Measurements from ENCODE around the gene ENTPD6.

ENTPD6 gene

DNA sequence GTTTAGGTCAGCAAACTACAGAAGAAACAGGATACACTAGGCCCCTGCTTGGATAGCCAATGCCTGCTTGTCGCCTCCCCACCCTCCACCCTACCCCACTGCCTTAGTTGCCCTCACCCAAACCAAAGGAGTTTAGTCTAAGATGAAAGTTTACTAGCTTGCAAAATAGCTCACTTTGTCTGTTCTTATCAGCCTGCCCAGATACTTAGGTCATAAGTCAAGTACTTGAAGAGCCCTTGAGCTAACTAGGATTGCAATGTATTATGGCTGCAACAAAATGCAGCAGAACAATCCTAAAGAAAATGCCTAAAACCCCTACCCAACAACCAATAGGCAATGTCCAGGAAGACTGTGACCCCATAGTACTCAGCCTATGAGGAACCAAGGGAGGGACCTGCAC is 7.3 kb upstream of the ENTPD6 start:
- DNase-seq (ENCODE audit: low spot score): no peak

DNA sequence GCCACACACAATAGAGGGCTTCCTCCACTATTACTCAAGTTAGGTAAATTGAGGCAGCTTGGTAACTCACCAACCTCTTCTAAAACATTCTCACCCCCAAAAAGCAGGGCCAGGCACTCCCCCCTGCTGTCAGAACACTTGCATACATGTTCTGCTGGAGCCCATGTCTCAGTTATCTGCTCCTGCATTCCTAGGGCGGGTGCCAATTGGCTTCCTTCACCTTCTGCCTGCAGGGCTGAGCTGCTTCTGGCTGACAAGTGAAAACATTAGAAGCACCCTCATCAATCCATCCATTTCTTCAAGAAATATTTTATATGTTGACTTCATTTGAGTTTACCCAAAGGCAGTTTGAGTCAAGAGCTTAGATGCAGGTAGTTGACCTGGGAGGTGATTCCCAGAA is 4.5 kb upstream of the ENTPD6 start:
- no peak for DNase-seq (ENCODE audit: low spot score)

- no peak for DNase-seq (ENCODE audit: low spot score)
Measured at GRCh38 chr20:25191689-25192088, 3.8 kb upstream of the ENTPD6 start.

GRCh38 chr20:25193843-25194242 is 1.7 kb upstream of the ENTPD6 start:
- no peak for DNase-seq (ENCODE audit: low spot score)

DNA sequence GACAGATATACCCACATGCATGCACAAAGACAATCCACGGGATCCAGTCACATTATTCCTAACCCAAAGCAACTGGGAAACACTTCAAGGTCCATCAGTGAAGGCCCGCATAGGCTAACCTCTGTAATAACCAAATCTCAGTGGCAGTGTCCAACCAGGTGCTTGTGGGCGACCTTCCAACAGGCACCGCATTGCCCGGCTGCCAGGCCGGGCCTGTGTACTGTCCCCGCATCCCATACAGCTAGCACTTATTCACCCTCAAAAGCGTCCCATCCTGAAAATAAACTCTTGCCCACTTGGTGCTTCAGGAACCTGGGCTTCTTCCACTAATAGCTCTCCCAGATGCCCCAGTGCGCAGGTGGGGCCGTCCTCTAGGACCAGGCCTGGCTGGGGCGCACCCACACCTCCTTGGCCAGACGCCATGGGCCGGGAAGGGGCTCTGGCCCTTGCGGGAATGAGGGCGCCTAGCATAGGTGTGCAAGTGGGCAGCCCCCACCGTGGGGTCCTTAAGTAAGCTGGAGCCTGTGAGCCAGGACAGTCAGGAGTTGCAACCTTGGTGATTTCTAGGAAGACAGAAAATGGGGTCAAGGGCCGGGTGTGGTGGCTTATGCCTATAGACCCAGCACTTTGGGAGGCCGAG is 1.1 kb upstream of the ENTPD6 start:
- DNase-seq (ENCODE audit: low spot score): no peak

DNA sequence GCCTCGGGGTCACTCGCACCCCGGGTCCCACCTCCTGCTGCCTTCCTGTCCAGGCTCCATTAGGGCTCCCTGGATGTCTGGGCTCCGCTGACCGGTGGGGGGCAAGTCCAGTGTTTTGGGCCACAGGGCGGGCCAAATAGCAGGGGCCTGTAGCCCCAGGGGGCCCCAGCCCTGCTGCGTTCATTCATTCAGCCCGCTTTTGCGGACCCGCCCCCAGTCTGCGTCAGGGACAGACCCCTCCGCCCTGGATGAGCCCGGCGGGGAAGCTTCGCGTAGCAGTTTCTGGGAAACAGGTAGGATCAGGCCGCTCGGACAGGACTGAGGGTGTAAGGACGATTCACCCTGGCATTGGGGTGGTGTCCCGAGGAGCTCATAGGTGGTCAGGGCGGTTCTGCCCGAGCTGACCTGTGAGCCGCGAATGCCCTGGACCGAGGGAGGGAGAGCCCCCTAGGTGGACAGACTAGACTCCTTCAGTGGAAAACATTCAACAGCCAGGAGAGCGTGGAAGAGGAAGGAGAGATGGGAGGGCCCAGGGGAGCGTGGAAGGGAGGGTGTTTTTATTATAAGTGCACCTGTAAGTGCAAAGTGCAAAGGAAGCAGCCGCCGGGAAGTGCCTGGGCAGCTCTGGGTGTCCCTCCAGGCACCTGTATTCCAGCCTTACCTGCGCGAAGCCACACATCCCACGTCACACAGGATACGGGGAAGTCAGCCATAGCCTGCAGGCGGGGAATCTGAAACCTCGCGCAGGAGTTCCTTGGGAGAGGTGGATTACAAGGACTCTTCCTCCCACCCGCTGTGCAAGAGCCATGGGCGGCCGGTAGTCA is 662 bp downstream of the ENTPD6 start:
- DNase-seq (ENCODE audit: low spot score): no peak

DNA sequence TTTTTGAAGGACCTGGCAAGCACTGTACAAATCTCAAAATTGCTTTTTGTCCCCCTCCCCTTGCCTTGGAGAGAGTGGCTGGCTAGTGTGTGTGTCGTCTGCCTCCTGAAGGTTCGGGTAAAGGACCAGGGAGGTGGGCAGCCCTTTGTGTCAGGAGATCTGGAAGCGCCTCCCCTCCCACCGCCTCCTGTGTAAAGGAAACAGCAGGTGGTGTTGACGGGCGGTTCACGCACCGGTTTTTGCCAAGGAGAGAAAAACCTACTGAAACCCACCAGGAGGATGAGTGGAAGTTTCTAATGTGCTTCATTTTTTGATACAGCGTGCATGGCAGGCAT is 1.2 kb downstream of the ENTPD6 start:
- no peak for DNase-seq (ENCODE audit: low spot score)

DNA sequence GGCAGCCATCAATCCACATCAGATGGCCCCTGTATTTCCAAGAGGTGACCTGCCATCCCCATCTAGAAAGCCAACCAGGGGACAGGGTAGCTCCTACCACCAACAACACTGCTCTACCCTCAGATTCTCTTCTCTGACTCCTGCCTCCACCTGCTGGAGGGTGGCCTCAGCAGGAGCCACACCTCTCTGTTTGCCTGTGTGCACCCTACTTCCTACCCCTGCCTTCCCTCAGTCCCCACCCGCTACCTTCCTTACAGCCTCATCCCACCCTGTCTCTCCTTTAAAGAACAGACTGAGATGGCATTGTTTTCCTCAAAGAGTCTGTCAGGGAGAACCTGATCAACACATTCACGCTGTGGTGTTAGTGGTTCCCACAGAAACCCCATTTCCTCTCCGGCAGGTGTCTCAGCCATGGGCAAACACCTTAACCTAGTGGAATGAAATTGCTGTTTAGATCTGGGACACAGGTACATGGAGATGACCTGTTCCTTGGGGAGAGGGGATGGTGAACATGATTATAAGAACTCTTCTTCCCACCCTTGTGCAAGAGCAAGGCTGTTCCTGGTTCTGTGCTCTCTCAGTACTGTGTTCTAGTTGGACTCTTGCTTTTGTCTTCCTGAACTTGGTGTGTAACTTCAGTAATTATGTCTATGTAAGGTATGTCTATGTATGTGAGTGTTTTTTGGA is 1.8 kb downstream of the ENTPD6 start:
- DNase-seq (ENCODE audit: low spot score): no peak

DNA sequence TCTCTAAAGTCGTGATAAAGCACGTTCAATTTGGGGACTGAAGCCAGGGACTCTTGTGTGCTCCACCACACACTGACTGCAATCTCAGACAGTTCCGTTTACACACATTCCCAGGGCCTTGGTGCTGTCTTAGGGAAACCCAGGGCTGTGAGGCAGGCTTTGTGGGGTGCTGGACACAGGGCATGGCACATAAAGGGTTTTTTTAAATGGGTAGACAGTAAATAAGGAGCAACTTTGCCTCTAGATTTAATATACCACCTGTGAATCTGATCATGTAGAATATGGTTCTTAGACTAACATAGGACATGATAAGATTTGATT is 2.3 kb downstream of the ENTPD6 start:
- no peak for DNase-seq (ENCODE audit: low spot score)

DNA sequence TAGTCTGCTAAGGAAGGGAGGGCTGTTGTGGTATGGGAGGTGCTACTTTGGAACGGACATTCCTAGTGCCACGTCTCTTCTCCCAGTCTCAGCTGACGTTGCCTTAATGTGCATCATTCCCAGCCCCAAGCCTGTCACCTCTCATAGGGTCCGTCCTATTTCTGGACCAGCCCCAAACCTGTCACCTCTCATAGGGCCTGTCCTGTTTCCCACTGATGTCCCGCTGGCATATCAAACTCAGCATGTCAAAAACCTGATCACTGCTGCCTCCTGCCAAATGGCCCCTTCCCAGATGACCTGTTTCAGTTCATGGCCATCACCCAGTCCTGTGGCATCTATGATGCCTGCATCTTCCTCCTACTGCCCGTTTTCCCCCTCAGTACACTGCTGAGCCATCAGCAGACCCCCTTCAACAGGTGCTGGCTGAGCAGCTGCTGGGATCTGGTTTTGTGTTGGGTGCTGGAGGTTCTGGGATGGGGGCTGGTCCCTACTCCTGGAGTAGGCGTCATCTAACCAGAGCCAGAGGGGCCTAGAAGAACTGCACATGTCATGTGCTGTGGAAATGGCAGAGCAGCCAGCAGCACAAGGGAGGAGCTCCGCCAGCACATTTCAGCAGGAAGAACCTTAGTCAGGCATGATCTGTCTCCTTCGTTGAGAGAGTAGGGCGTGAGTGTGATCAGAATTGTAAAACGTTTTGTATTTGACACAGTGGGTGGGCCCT is 3.3 kb downstream of the ENTPD6 start:
- DNase-seq (ENCODE audit: low spot score): no peak

DNA sequence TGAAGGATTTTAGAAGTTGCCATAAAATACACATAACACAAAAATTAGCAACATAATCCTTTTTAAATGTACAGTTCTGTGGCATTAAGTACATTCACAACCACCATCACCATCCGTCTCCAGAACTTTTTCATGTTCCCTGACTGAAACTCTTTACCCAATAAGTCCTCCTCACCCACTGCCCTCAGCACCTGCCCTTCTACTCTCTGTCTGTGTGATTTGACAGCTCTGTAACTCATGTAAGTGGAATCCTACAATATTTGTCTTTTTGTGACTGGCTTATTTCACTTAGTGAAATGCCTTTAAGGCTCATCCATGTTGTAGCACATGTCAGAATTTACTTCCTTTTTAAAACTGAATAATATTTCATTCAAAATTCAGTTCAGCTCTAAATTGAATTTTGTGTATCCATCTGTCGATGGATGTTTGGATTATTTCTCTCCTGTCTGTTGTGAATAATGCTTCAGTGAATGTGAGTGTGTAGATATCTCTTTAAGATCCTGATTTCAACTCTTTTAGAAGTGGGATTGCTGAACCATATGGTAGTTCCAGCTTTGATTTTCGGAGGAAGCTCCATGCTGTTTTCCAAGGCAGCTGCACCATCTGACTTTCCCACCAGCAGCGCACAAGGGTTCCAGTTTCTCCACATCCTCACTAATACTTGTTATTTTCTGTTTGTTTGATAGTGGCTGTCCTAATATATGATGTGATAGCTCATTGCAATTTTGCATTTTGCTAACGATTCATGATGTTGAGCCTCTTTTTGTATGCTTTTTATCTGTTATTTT is 4.2 kb downstream of the ENTPD6 start:
- DNase-seq (ENCODE audit: low spot score): no peak

- no peak for DNase-seq (ENCODE audit: low spot score)
Measured at GRCh38 chr20:25203089-25203488, 7.6 kb downstream of the ENTPD6 start.

DNA sequence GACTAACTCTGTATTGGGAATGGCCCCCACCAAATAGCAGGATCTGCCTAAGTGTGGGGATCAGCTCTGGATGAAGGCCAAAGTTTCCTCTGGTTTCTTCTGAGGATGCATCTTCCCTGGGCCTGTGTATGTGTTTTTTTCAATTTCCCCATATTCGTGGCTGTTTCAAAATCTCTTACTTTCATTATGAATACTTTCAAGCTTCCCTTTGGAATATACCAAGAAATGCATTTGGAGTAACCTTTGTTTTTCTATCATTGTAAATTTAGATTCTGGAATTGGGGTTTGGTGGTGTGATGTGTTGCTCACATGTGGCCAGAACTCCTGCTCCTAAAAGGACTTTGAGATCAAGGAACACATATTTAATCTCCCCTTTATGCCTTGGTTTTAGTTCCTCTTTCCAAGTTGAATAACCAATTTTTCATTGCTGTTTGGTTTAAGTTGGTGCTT is 8.4 kb downstream of the ENTPD6 start:
- no peak for DNase-seq (ENCODE audit: low spot score)

GRCh38 chr20:25204550-25205276 is 9.2 kb downstream of the ENTPD6 start:
- no peak for DNase-seq (ENCODE audit: low spot score)

GRCh38 chr20:25205277-25206062 is 10.0 kb downstream of the ENTPD6 start:
- DNase-seq (ENCODE audit: low spot score): no peak

DNA sequence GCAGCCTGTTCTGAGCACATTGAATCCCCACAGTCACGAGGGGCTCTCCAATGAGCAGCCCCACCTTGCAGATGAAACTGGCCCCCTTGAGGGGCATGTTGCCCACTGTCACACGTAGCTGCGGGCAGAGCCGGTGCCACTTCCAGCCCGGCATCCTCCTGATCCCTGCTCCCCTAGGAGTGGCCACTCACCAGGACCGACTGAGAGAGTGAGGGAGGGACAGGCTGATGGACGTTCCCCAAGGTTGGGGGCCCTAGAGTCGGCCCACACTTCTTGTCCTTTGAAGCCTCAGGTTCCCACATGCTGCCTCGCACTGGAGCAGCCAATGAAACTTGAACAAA is 10.5 kb downstream of the ENTPD6 start:
- DNase-seq (ENCODE audit: low spot score): no peak

DNA sequence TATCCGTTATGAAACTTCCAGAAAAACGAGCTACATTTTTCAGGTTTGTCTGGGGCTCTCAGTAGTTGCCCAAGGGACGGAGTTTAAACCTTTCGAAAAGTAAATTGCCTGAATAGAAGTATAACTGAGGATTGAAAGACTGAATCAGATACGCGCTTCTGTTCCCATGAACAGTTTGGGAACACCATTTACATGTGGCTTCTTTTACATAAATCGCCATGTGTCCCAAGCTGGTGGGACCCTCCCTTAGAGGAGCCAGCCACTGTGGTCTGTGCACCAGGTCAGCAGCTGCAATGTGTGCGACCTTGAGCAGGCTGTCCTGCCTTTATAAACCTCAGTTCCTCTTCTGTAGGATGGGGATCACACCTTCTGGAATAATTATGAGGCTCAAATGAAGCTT is 11.0 kb downstream of the ENTPD6 start:
- no peak for DNase-seq (ENCODE audit: low spot score)

GRCh38 chr20:25207149-25207959 is 11.8 kb downstream of the ENTPD6 start:
- no peak for DNase-seq (ENCODE audit: low spot score)

DNA sequence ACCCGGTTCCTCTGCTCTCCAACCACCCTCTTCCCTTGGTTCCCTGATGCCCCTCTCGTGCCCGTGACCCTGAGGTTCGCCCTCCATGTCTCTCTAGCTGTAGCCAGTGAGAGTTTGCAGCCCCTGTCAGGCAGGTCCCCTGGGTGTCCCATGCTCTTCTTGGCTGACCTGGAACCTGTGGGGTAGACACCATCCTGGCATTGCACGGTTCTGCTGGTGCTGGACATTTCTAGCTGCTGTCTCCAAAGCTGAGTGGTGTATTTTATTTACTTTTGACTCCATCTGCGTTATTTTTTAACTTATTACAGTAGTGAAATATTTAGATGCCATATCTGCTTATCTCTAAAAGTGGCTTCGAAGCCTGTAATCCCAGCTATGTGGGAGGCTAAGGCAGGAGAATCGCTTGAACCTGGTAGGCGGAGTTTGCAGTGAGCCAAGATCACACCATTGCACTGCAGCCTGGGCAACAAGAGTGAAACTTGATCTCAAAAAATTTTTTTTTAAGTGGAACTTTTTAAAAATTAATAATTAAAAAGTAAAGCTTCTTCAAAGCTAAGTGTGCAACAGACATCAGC is 12.5 kb downstream of the ENTPD6 start:
- no peak for DNase-seq (ENCODE audit: low spot score)

All from kidney capillary endothelial cell (primary cell).